GM18498 (cell line): Measurements from ENCODE around the gene ARPC1B.
A peak's percentile ranks its signal among the peaks of the same experiment; 100 is the strongest.
"Not testable (repeated sequence)": the region's sequence is repeated elsewhere in the genome, so short reads cannot be mapped to it uniquely, and the experiment has no call there.

Experiments used
- ATAC-seq: cut with Tn5 transposase; IDR thresholded peaks from one replicate; pipeline ENCODE4 v1.9.1; 2021; ENCODE audit warnings: mild to moderate bottlenecking, moderate library complexity; ENCODE audit not compliant: unreplicated experiment

ARPC1B gene

GRCh38 chr7:99387239-99387635 is 12.7 kb downstream of the ARPC1B start:
- ATAC-seq, result not testable (repeated sequence)

- no peak for ATAC-seq
Measured at GRCh38 chr7:99387912-99388311, 13.4 kb downstream of the ARPC1B start.

GRCh38 chr7:99389772-99390171 is 15.2 kb downstream of the ARPC1B start:
- no peak for ATAC-seq

- ATAC-seq, result no peak
Measured at GRCh38 chr7:99390941-99391602, 16.5 kb downstream of the ARPC1B start.

GRCh38 chr7:99392046-99392445 is 17.5 kb downstream of the ARPC1B start:
- ATAC-seq, result no peak

- no peak for ATAC-seq
Measured at GRCh38 chr7:99392659-99393354, 18.3 kb downstream of the ARPC1B start.

GRCh38 chr7:99393355-99394187 is 19.0 kb downstream of the ARPC1B start:
- ATAC-seq, result no peak

- ATAC-seq, result no peak
Measured at GRCh38 chr7:99394188-99394502, 19.6 kb downstream of the ARPC1B start.

GRCh38 chr7:99395616-99396327 is 21.2 kb downstream of the ARPC1B start:
- no peak for ATAC-seq

GRCh38 chr7:99396418-99397296 is 22.1 kb downstream of the ARPC1B start:
- ATAC-seq, result no peak

- ATAC-seq, result no peak
Measured at GRCh38 chr7:99397297-99397983, 22.9 kb downstream of the ARPC1B start.

GRCh38 chr7:99398891-99399445 is 24.4 kb downstream of the ARPC1B start:
- no peak for ATAC-seq

- no peak for ATAC-seq
Measured at GRCh38 chr7:99399597-99399996, 25.1 kb downstream of the ARPC1B start.

GRCh38 chr7:99402854-99403253 is 28.3 kb downstream of the ARPC1B start:
- ATAC-seq, result no peak

- ATAC-seq, result no peak
Measured at GRCh38 chr7:99403764-99404163, 29.2 kb downstream of the ARPC1B start.

GRCh38 chr7:99404235-99404976 is 29.9 kb downstream of the ARPC1B start:
- no peak for ATAC-seq

GRCh38 chr7:99404977-99405320 is 30.4 kb downstream of the ARPC1B start:
- no peak for ATAC-seq

GRCh38 chr7:99406557-99406956 is 32.0 kb downstream of the ARPC1B start:
- no peak for ATAC-seq

GRCh38 chr7:99407872-99408378 is 33.4 kb downstream of the ARPC1B start:
- peak; percentile 7 for ATAC-seq
